Muscle layer of duodenum (tissue), 2 donors: Measurements from ENCODE around the gene ATG13.

ENCODE experiments used
- H3K27ac ChIP-seq: one replicate; pipeline ENCODE4 v1.7.0; 2013; ENCODE audit warnings: mild to moderate bottlenecking, low read length
- H3K27me3 ChIP-seq: one replicate; pipeline ENCODE4 v1.7.0; 2013; ENCODE audit warnings: low read depth, mild to moderate bottlenecking, control low read depth, low read length
- H3K36me3 ChIP-seq, 2 donors: one replicate each; pipeline ENCODE4 v1.7.0; 2013; ENCODE audit warnings: low read length in 2 of 2, control low read depth in 1 of 2, mild to moderate bottlenecking in 1 of 2; ENCODE audit not compliant: insufficient read depth in 2 of 2, control insufficient read depth in 1 of 2
- H3K4me1 ChIP-seq, 2 donors: one replicate each; pipeline ENCODE4 v1.7.0; 2013; ENCODE audit warnings: low read length in 2 of 2, mild to moderate bottlenecking in 2 of 2, control low read depth in 1 of 2, moderate library complexity in 1 of 2; ENCODE audit not compliant: insufficient read depth in 2 of 2, control insufficient read depth in 1 of 2
- H3K4me3 ChIP-seq, 2 donors: one replicate each; pipeline ENCODE4 v1.7.0; 2013; ENCODE audit warnings: low read length in 2 of 2, low read depth in 1 of 2, mild to moderate bottlenecking in 1 of 2
- H3K9me3 ChIP-seq, 2 donors: one replicate each; pipeline ENCODE4 v1.7.0; 2013; ENCODE audit warnings: low read length in 2 of 2, control low read depth in 1 of 2, mild to moderate bottlenecking in 1 of 2; ENCODE audit not compliant: control insufficient read depth in 1 of 2
- donor health status: healthy.

ATG13 gene

GRCh38 chr11:46719048-46719542, 101.7 kb downstream of the ATG13 start, which contains the start of gene F2:
Gene F2, plus strand, starts transcription at chr11:46719213. Its CDS starts 23 bp downstream, at chr11:46719236.
- no peaks in the 10 kb centered on the region for H3K9me3 ChIP-seq
- no peak within 1 kb of the TSS for H3K4me3 ChIP-seq
- H3K27ac ChIP-seq = no peak within 1 kb of the TSS
- no peaks in the 10 kb centered on the region for H3K27me3 ChIP-seq
- no peaks in the 10 kb centered on the region for H3K4me1 ChIP-seq
- H3K36me3 ChIP-seq = no peaks in the 10 kb centered on the region

GRCh38 chr11:46719543-46720218, 102.3 kb downstream of the ATG13 start:
- no peaks in the 10 kb centered on the region for H3K27me3 ChIP-seq
- no peaks in the 10 kb centered on the region for H3K9me3 ChIP-seq
- no peaks in the 10 kb centered on the region for H3K4me1 ChIP-seq
- H3K4me3 ChIP-seq = no peak overlapping the region
- H3K36me3 ChIP-seq = no peaks in the 10 kb centered on the region
- no peak overlapping the region for H3K27ac ChIP-seq

- no peaks in the 10 kb centered on the region for H3K27me3 ChIP-seq
- H3K9me3 ChIP-seq = no peaks in the 10 kb centered on the region
- no peaks in the 10 kb centered on the region for H3K4me1 ChIP-seq
- no peak overlapping the region for H3K4me3 ChIP-seq
- no peaks in the 10 kb centered on the region for H3K36me3 ChIP-seq
- no peak overlapping the region for H3K27ac ChIP-seq
Measured at GRCh38 chr11:46721286-46721685, 103.9 kb downstream of the ATG13 start.

DNA sequence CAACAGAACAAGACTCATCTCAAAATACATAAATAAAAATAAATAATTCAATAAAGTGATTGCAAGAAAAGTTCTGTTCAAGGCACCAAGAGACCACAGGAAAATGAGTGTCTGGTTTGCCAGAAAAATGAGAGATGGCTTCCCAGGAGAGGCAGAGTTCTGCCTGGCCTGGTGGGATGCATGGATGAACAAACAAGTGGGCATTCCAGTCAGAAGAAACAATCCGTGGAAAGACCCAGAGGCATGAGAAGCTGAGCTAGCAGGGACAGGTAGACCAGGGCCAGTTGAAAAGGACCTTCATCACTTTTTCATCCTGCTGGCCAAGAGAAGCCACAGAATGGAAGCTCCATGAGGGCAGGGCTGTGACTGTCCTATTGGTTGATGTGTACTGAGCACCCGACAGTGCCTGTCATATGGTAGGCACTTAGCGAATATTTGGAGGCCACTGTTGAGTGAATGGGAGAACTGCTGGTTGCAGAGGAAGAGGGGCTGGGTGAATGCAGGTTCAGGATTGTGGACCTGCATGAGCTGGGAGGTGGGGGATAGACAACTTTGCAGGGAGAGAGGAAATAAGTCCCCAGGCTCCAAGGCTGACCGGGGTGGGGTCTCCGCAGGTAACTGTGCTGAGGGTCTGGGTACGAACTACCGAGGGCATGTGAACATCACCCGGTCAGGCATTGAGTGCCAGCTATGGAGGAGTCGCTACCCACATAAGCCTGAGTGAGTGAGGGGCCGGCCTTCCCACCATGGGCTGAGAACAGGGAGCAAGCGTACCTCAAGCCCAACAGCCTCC, 105.4 kb downstream of the ATG13 start:
- Histone ChIP-seq H3K4me1 (no peaks in the 10 kb centered on the region), H3K27ac (no peak overlapping the region)

GRCh38 chr11:46723359-46723680, 106.0 kb downstream of the ATG13 start:
- Histone ChIP-seq H3K4me3 (no peak overlapping the region), H3K9me3 (no peaks in the 10 kb centered on the region), H3K4me1 (no peaks in the 10 kb centered on the region), H3K27ac (no peak overlapping the region), H3K27me3 (no peaks in the 10 kb centered on the region), H3K36me3 (no peaks in the 10 kb centered on the region)

More for the DNA sequence above, 105.4 kb downstream of the ATG13 start:
- no peak overlapping the region for H3K4me3 ChIP-seq
- H3K9me3 ChIP-seq = no peaks in the 10 kb centered on the region
- H3K36me3 ChIP-seq = no peaks in the 10 kb centered on the region
- H3K27me3 ChIP-seq = no peaks in the 10 kb centered on the region

DNA sequence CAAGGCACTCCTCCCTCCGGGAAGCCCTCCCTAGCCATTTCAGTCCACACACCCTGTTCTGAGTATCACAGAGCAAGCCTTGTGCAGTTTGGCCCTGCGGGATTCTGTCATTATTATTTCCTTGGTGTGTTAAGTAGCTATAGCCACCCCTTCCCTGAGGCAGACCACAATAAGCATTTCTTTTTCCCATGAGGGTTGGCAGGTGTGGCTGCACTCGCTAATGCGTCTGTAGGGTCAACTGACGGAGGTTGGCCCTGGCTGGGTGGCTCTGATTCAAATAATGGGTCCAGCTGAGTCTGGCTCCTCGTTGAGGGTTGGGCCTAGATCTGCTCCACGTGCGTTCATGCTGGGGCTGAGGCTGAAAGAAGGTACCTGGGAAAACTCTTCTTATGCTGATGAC, 106.7 kb downstream of the ATG13 start:
- H3K27me3 ChIP-seq = no peaks in the 10 kb centered on the region
- H3K4me3 ChIP-seq = no peak overlapping the region
- no peaks in the 10 kb centered on the region for H3K4me1 ChIP-seq
- no peaks in the 10 kb centered on the region for H3K36me3 ChIP-seq
- H3K27ac ChIP-seq = no peak overlapping the region
- H3K9me3 ChIP-seq = no peaks in the 10 kb centered on the region
